ENCODE results near the gene SPC24.
"Not testable (repeated sequence)": the region's sequence is repeated elsewhere in the genome, so short reads cannot be mapped to it uniquely, and the experiment has no call there.

DNA sequence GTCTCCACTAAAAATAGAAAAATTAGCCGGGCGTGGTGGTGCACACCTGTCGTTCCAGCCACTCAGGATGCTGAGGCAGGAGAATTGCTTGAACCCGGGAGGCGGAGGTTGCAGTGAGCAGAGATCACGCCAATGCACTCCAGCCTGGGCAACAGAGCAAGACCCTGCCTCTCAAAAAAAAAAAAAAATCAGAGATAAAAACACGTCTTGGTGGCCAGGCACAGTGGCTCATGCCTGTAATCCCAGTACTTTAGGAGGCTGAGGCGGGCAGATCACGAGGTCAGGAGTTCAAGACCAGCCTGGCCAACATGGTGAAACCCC lies 23.5 kb upstream of the SPC24 start:
- TF ChIP-seq, protein P1, sequence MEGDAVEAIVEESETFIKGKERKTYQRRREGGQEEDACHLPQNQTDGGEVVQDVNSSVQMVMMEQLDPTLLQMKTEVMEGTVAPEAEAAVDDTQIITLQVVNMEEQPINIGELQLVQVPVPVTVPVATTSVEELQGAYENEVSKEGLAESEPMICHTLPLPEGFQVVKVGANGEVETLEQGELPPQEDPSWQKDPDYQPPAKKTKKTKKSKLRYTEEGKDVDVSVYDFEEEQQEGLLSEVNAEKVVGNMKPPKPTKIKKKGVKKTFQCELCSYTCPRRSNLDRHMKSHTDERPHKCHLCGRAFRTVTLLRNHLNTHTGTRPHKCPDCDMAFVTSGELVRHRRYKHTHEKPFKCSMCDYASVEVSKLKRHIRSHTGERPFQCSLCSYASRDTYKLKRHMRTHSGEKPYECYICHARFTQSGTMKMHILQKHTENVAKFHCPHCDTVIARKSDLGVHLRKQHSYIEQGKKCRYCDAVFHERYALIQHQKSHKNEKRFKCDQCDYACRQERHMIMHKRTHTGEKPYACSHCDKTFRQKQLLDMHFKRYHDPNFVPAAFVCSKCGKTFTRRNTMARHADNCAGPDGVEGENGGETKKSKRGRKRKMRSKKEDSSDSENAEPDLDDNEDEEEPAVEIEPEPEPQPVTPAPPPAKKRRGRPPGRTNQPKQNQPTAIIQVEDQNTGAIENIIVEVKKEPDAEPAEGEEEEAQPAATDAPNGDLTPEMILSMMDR (IDR thresholded peaks at IDR 0.05; ENCODE audit: low read depth, low read length, poor library complexity, severe bottlenecking): not testable (repeated sequence)
- TF ChIP-seq EZH2phosphoT487 (IDR thresholded peaks at IDR 0.05; ENCODE audit: borderline replicate concordance, low read length): not testable (repeated sequence)
